Measurements from ENCODE around the gene SPEG.

The SPEG gene

DNA sequence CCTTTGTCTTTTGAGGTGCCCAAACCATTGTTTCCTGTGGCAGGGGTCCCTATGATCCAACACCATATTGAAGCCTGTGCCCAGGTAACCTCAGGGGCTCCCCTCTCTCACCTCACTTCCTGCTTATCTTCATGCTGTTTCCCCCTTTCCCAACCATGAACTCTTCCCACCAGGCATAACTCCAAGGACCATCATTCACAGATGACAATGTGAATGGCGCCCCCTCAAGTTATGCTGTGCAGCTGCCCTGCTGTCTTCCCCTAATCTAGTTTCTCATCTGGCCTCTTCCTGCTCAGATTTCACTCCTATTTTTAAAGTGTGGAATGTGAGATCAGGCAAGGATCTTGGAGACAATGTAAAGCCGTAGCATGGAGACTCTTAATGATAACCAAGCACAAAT is 65.5 kb downstream of the SPEG start:
- TF ChIP-seq ZNF565 (CRISPR knock-in tag; conservative IDR thresholded peaks at IDR 0.05; ENCODE audit: low read depth): no peak
- TF ChIP-seq, protein P1, sequence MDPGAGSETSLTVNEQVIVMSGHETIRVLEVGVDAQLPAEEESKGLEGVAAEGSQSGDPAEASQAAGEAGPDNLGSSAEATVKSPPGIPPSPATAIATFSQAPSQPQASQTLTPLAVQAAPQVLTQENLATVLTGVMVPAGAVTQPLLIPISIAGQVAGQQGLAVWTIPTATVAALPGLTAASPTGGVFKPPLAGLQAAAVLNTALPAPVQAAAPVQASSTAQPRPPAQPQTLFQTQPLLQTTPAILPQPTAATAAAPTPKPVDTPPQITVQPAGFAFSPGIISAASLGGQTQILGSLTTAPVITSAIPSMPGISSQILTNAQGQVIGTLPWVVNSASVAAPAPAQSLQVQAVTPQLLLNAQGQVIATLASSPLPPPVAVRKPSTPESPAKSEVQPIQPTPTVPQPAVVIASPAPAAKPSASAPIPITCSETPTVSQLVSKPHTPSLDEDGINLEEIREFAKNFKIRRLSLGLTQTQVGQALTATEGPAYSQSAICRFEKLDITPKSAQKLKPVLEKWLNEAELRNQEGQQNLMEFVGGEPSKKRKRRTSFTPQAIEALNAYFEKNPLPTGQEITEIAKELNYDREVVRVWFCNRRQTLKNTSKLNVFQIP (CRISPR knock-in tag; IDR thresholded peaks at IDR 0.05; ENCODE audit: borderline replicate concordance, low read depth): no peak
- TF ChIP-seq, protein P2, sequence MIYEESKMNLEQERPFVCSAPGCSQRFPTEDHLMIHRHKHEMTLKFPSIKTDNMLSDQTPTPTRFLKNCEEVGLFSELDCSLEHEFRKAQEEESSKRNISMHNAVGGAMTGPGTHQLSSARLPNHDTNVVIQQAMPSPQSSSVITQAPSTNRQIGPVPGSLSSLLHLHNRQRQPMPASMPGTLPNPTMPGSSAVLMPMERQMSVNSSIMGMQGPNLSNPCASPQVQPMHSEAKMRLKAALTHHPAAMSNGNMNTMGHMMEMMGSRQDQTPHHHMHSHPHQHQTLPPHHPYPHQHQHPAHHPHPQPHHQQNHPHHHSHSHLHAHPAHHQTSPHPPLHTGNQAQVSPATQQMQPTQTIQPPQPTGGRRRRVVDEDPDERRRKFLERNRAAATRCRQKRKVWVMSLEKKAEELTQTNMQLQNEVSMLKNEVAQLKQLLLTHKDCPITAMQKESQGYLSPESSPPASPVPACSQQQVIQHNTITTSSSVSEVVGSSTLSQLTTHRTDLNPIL (CRISPR knock-in tag; IDR thresholded peaks at IDR 0.05; ENCODE audit: low read depth): no peak
- no peak for TF ChIP-seq BACH2 (CRISPR knock-in tag; IDR thresholded peaks at IDR 0.05; ENCODE audit: borderline replicate concordance)
- TF ChIP-seq ESRRG (CRISPR knock-in tag; IDR thresholded peaks at IDR 0.05): no peak
- TF ChIP-seq ZNF70 (CRISPR knock-in tag; IDR thresholded peaks at IDR 0.05): no peak
- no peak for TF ChIP-seq PPARA (CRISPR knock-in tag; IDR thresholded peaks at IDR 0.05; ENCODE audit: borderline replicate concordance)
- ATAC-seq: no peak

DNA sequence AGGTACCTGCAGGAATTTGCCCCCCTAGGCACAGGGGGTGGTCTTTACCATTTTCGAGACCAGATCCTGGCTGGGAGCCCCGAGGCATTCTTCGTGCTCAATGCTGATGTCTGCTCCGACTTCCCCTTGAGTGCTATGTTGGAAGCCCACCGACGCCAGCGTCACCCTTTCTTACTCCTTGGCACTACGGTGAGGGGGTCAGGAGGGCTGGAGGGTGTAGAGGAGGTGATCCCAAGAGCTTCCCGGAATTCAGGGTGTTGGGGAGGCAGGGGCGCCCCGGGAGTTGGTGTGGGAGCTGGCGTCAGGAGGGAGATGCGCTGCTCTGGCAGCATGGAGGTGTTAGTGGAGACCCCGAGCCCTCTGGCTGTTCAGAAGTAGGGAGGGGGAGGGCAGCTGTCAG is 67.2 kb downstream of the SPEG start:
- TF ChIP-seq RARB (CRISPR knock-in tag; IDR thresholded peaks at IDR 0.05): no peak
- TF ChIP-seq, protein P3, sequence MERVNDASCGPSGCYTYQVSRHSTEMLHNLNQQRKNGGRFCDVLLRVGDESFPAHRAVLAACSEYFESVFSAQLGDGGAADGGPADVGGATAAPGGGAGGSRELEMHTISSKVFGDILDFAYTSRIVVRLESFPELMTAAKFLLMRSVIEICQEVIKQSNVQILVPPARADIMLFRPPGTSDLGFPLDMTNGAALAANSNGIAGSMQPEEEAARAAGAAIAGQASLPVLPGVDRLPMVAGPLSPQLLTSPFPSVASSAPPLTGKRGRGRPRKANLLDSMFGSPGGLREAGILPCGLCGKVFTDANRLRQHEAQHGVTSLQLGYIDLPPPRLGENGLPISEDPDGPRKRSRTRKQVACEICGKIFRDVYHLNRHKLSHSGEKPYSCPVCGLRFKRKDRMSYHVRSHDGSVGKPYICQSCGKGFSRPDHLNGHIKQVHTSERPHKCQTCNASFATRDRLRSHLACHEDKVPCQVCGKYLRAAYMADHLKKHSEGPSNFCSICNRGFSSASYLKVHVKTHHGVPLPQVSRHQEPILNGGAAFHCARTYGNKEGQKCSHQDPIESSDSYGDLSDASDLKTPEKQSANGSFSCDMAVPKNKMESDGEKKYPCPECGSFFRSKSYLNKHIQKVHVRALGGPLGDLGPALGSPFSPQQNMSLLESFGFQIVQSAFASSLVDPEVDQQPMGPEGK (CRISPR knock-in tag; IDR thresholded peaks at IDR 0.05; ENCODE audit: borderline replicate concordance): no peak
- no peak for TF ChIP-seq PPARA (CRISPR knock-in tag; IDR thresholded peaks at IDR 0.05; ENCODE audit: borderline replicate concordance)
- TF ChIP-seq, protein P2 (CRISPR knock-in tag; IDR thresholded peaks at IDR 0.05; ENCODE audit: low read depth): no peak
- no peak for TF ChIP-seq GLIS3 (CRISPR knock-in tag; IDR thresholded peaks at IDR 0.05)
- no peak for TF ChIP-seq OSR1 (CRISPR knock-in tag; IDR thresholded peaks at IDR 0.05)
- TF ChIP-seq BACH2 (CRISPR knock-in tag; IDR thresholded peaks at IDR 0.05; ENCODE audit: borderline replicate concordance): no peak
- TF ChIP-seq ZNF70 (CRISPR knock-in tag; IDR thresholded peaks at IDR 0.05): no peak
- TF ChIP-seq ARNTL (CRISPR knock-in tag; IDR thresholded peaks at IDR 0.05; ENCODE audit: borderline replicate concordance, low read depth): no peak
- TF ChIP-seq ZFP3 (CRISPR knock-in tag; IDR thresholded peaks at IDR 0.05): no peak
- ATAC-seq: no peak

DNA sequence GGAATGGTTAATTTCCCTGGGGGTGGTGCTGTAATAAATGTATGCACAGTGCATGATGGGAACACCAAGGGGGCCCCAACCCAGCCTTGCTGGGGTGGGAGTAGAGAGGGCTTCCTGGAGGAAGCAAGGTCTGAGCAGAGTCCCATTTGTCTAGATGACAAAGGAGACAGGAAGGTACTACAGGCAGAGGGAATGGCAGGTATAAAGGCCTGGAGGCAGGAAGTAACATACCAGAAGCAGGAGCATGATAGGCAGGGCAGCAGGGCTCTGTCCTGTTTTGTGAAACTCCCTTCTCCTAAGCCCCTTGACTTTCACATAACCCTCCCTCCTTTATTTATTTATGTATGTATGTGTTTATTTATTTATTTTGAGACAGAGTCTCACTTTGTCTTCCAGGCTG is 68.0 kb downstream of the SPEG start:
- TF ChIP-seq ZFP3 (CRISPR knock-in tag; IDR thresholded peaks at IDR 0.05) (no peak), ISL1 (CRISPR knock-in tag; IDR thresholded peaks at IDR 0.05) (no peak), ZFP30 (CRISPR knock-in tag; IDR thresholded peaks at IDR 0.05) (no peak), TCF4 (CRISPR knock-in tag; IDR thresholded peaks at IDR 0.05; ENCODE audit: borderline replicate concordance) (no peak), SNAI2 (CRISPR knock-in tag; IDR thresholded peaks at IDR 0.05) (no peak), ZNF565 (CRISPR knock-in tag; conservative IDR thresholded peaks at IDR 0.05; ENCODE audit: low read depth) (no peak), ARNTL (CRISPR knock-in tag; IDR thresholded peaks at IDR 0.05; ENCODE audit: borderline replicate concordance, low read depth) (no peak), RARB (CRISPR knock-in tag; IDR thresholded peaks at IDR 0.05) (no peak), TOX (CRISPR knock-in tag; IDR thresholded peaks at IDR 0.05; ENCODE audit: borderline replicate concordance) (no peak), ZNF70 (CRISPR knock-in tag; IDR thresholded peaks at IDR 0.05) (no peak), ESRRG (CRISPR knock-in tag; IDR thresholded peaks at IDR 0.05) (no peak), CSDC2 (CRISPR knock-in tag; IDR thresholded peaks at IDR 0.05) (no peak), ZNF8 (CRISPR knock-in tag; IDR thresholded peaks at IDR 0.05) (no peak)
- TF ChIP-seq, protein P4, sequence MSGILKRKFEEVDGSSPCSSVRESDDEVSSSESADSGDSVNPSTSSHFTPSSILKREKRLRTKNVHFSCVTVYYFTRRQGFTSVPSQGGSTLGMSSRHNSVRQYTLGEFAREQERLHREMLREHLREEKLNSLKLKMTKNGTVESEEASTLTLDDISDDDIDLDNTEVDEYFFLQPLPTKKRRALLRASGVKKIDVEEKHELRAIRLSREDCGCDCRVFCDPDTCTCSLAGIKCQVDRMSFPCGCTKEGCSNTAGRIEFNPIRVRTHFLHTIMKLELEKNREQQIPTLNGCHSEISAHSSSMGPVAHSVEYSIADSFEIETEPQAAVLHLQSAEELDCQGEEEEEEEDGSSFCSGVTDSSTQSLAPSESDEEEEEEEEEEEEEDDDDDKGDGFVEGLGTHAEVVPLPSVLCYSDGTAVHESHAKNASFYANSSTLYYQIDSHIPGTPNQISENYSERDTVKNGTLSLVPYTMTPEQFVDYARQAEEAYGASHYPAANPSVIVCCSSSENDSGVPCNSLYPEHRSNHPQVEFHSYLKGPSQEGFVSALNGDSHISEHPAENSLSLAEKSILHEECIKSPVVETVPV (CRISPR knock-in tag; IDR thresholded peaks at IDR 0.05): no peak
- TF ChIP-seq, protein P2 (CRISPR knock-in tag; IDR thresholded peaks at IDR 0.05; ENCODE audit: low read depth): no peak
- TF ChIP-seq, protein P3 (CRISPR knock-in tag; IDR thresholded peaks at IDR 0.05; ENCODE audit: borderline replicate concordance): no peak
- TF ChIP-seq, protein P5, sequence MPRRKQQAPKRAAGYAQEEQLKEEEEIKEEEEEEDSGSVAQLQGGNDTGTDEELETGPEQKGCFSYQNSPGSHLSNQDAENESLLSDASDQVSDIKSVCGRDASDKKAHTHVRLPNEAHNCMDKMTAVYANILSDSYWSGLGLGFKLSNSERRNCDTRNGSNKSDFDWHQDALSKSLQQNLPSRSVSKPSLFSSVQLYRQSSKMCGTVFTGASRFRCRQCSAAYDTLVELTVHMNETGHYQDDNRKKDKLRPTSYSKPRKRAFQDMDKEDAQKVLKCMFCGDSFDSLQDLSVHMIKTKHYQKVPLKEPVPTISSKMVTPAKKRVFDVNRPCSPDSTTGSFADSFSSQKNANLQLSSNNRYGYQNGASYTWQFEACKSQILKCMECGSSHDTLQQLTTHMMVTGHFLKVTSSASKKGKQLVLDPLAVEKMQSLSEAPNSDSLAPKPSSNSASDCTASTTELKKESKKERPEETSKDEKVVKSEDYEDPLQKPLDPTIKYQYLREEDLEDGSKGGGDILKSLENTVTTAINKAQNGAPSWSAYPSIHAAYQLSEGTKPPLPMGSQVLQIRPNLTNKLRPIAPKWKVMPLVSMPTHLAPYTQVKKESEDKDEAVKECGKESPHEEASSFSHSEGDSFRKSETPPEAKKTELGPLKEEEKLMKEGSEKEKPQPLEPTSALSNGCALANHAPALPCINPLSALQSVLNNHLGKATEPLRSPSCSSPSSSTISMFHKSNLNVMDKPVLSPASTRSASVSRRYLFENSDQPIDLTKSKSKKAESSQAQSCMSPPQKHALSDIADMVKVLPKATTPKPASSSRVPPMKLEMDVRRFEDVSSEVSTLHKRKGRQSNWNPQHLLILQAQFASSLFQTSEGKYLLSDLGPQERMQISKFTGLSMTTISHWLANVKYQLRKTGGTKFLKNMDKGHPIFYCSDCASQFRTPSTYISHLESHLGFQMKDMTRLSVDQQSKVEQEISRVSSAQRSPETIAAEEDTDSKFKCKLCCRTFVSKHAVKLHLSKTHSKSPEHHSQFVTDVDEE (CRISPR knock-in tag; IDR thresholded peaks at IDR 0.05): no peak
- no peak for ATAC-seq

Data from SK-N-SH treated with all-trans-retinoic acid at 6 μM for 48 hours (cell line).